GM12864 (cell line): ENCODE measurements around the gene PAPSS2.

Experiments
- DNase-seq: peaks from one replicate; pipeline ENCODE4 v3.0.0-alpha.2; 2011; ENCODE audit warnings: low read depth
- H3K4me3 ChIP-seq: 2 replicates; pipeline ENCODE4 v1.5.1; 2011; ENCODE audit warnings: mild to moderate bottlenecking, low read depth, low read length, control low read depth
- TF ChIP-seq, protein P1 (sequence below): IDR thresholded peaks from 2 replicates; pipeline ENCODE4 v1.5.1; 2011; ENCODE audit warnings: low read depth, mild to moderate bottlenecking, moderate library complexity, low read length, control low read depth, inconsistent platforms; ENCODE audit errors: missing control alignments

PAPSS2 gene

GRCh38 chr10:87651801-87652200 is 7.9 kb upstream of the PAPSS2 start:
- TF ChIP-seq, protein P1, sequence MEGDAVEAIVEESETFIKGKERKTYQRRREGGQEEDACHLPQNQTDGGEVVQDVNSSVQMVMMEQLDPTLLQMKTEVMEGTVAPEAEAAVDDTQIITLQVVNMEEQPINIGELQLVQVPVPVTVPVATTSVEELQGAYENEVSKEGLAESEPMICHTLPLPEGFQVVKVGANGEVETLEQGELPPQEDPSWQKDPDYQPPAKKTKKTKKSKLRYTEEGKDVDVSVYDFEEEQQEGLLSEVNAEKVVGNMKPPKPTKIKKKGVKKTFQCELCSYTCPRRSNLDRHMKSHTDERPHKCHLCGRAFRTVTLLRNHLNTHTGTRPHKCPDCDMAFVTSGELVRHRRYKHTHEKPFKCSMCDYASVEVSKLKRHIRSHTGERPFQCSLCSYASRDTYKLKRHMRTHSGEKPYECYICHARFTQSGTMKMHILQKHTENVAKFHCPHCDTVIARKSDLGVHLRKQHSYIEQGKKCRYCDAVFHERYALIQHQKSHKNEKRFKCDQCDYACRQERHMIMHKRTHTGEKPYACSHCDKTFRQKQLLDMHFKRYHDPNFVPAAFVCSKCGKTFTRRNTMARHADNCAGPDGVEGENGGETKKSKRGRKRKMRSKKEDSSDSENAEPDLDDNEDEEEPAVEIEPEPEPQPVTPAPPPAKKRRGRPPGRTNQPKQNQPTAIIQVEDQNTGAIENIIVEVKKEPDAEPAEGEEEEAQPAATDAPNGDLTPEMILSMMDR, result no peak
- H3K4me3 ChIP-seq, result no peak overlapping the region
- no peak for DNase-seq

DNA sequence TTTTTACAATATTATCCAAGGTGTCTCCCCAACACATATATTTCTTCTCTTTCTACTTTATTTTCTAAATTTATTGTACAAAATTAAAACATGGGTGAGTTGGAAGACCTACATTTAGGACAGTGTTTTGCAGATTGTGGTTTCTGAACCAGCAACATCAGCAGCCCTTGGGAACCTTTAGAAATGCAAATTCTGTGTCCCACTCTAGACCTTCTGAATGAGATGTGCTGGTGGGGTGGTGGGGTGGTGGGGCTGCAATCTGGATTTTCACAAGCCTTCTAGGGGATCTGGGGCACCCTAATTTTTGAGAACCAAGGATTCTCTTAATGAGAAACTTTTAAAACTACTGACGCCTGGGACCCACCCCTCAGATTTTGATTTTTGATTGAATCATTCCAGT is 7.4 kb upstream of the PAPSS2 start:
- no peak overlapping the region for H3K4me3 ChIP-seq
- TF ChIP-seq, protein P1, result no peak
- DNase-seq, result no peak

GRCh38 chr10:87654212-87654611 is 5.5 kb upstream of the PAPSS2 start:
- DNase-seq, result no peak
- H3K4me3 ChIP-seq, result no peak overlapping the region
- TF ChIP-seq, protein P1, result no peak

DNA sequence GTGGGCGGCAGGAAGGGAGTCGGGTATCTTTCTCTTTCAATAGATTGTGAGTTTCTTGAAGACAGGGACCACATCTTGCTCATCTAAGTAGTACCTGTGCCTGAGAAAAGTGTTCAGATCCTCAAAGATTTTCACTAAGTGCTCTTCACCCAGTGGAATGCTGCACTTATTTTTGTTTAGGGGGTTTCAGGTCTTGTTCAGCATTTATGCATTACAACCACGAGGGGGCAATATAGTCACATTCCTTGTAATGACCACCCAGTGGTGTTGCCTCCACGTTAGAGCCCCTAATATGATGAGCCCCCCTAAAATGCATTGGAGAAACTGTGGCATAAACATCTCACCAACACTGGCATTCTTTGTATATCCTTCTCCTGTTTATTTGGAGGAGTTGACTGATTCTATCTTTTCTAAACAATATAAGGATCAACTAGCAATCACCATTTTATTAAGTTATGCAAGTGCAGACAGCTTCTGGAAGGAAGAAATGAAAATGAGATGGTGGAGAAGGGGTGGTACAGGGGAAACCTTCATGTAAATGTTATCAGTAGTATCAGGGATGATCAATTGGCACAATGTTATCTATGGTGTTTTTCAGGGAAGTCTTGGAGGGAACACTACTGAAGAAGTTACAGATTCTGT is 3.1 kb upstream of the PAPSS2 start:
- H3K4me3 ChIP-seq, result no peak overlapping the region
- TF ChIP-seq, protein P1, result peak; percentile 72
- DNase-seq, result peak; percentile 29

GRCh38 chr10:87657371-87657770 is 2.3 kb upstream of the PAPSS2 start:
- no peak overlapping the region for H3K4me3 ChIP-seq
- TF ChIP-seq, protein P1, result no peak
- DNase-seq, result no peak

- H3K4me3 ChIP-seq, result no peak overlapping the region
- TF ChIP-seq, protein P1, result no peak
- DNase-seq, result no peak
Observed at GRCh38 chr10:87658321-87658795, 1.3 kb upstream of the PAPSS2 start.
